ENCODE data around the gene ITPKC.
"Not testable (repeated sequence)": the region's sequence is repeated elsewhere in the genome, so short reads cannot be mapped to it uniquely, and the experiment has no call there.

Gene ITPKC

DNA sequence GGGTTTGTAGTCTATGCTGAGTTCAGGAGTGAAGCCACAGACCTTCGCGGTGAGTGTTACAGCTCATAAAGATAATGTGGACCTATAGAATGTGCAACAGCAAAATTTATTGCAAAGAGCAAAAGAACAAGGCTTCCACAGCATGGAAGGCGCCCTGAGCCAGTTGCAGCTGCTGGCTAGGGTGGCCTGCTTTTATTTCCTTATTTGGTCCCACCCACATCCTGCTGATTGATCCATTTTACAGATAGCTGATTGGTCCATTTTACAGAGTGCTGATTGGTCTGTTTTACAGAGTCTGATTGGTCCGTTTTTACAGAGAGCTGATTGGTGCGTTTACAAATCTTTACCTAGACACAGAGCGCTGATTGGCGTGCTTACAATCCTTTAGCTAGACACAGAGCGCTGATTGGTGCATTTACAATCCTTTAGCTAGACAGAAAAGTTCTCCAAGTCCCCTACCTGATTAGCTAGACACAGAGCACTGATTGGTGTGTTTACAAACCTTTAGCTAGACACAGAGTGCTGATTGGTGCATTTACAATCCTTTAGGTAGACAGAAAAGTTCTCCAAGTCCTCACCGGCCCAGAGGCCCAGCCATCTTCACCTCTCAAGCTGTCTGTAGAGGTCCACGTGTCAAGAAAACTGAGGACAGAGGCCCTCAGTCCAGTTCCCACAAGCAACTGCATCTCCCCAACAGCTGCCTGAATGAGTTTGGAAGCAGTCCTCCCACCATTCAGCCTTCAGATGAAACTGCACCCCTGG lies 54.4 kb downstream of the ITPKC start:
- not testable (repeated sequence) for DNase-seq

DNA sequence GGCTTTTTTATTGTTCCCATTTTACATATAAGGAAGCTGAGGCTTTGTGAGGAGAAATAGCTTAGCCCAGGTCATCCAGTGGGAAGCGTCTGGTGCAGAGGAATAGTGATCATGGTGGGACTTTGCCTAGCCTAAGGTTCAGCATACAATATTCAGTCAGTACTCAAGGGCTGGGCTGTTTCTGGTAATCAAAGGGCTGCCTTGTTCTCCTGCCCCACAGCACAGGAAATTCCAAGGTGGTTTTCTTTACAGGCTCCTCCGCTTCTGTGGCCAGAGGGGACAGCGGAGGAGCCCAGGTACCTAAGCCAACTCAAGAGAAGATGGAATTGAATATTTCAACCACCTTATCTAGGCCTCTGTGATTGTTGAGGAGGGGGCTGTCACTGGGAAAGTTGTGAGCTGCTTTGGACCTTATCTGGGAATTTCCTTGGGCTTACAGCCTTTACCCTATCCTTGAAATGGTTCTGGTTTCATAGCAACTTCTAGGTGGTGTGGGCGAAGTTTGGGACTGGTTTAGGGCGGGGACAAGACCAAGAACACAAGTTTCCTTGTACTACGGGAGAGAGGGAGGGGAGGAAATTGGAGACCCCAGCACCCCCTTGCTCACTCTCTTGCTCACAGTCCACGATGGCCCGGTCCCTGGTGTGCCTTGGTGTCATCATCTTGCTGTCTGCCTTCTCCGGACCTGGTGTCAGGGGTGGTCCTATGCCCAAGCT lies 58.2 kb downstream of the ITPKC start, which contains the start of gene MIA:
Gene MIA (plus strand): TSS at position 606 of the 716 bp plus-strand sequence. CDS start 22 bp downstream, at position 628.
- DNase-seq = no peak

DNA sequence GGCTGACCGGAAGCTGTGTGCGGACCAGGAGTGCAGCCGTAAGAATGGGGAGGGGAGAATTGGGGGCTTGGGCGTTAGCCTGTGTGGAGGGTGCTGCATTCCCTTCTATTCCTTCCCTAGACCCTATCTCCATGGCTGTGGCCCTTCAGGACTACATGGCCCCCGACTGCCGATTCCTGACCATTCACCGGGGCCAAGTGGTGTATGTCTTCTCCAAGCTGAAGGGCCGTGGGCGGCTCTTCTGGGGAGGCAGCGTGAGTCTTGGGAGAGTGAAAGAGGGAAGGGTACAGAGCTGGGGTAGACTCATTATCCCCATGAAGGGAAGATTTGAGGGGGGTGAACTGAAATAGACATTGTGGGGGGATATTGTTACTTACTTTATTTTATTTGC lies 58.7 kb downstream of the ITPKC start:
- DNase-seq = no peak

DNA sequence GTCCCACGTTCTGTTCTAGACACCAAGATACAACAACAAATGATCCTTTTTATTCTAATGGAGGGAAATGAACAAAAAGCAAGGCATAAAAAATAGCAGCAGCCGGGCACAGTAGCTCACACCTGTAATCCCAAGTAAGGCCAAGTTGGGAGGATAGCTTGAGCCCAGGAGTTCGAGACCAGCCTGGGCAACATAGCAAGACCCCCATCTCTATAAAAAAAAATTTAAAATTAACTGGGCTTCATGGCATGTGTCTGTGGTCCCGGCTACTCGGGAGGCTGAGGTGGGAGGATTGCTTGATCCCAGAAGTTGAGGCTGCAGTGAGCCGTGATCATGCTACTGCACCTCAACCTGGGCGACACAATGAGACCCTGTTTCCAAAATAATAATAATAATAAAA lies 59.5 kb downstream of the ITPKC start:
- DNase-seq = no peak

DNA sequence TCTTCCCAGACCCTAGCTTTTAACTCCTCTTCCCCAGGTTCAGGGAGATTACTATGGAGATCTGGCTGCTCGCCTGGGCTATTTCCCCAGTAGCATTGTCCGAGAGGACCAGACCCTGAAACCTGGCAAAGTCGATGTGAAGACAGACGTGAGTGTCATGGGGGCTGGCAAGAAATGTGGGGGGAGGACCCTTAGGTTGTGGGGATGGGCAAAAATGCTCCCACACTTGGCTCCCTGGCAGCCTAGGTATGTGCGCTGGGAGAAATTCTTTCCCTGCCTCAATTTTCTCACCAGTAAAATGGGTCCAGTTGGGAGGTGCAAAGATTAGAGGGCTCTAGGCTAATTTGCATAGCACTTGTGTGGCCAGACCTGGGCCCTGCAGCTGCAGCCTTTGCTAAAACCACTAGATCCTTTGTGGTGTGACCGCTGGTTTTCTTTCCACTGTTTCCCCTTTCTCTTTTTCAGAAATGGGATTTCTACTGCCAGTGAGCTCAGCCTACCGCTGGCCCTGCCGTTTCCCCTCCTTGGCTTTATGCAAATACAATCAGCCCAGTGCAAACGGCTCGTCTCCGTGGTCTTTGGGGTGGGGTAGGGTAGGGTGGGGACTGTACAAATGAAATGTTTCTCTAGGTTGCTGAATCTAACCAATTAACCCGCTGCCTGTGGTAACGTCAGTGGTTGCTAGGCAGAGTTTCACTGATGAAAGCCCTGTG lies 60.2 kb downstream of the ITPKC start:
- DNase-seq = peak in 11 of 14 donors; percentile 25 to 90 (median 76)

DNA sequence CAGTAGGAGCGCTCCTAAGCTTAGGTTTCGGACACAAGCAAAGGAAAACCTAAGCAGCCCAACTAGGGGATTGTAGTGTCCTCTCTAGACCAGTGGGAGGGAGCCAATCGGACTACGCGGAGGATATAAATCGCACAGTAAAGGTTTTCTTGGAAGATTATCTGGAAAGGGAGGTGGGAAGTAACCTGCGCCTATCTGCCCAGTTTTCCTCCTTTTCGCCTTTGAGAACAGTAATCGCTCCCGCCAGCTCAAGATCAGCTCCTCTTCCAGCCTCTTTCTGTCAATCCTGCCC lies 60.7 kb downstream of the ITPKC start:
- peak in 2 of 14 donors; percentile 88 to 95 for DNase-seq

DNA sequence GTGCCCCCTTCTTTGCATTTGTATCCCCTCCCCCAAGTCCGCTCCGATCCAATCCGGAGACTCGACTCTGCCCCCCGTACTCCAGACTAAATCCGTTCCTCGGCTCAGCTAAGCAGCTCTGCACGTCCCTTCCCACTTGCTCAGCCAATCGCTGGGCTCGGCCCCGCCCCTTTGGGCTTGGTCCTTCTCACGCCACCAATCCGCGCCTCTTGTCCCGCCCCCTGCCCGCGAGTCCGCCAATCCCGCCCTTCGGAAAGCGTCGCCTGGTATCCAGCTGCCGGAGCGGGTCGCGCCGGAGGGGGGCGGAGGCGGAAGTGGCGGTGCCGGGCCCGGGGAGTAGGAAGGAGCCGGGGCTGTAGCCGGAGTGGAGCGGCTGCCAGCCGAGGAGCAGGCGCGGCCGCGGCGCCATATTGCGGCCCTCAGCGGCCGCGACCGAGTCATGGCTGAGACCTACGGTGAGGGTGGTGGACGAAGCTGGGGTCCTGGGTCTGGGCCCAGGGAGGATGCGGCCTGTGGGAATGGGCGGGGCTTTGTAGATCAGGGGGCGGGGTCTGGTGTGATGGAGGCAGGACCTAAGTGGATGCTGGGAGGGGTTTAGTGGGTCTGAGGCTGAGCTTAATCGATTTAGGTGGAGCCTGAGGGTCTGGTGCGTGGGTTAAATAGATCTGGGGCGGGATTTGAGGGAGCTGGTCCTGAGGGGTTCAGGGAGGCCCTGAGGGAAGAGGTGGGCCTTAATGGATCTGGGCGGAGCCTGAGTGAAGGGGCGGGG lies 61.2 kb downstream of the ITPKC start, which contains the start of gene RAB4B:
Gene RAB4B (plus strand): TSS at position 311 of the 769 bp plus-strand sequence. CDS start 129 bp downstream, at position 440.
- peak; percentile 98 to 100 (median 99) for DNase-seq

DNA sequence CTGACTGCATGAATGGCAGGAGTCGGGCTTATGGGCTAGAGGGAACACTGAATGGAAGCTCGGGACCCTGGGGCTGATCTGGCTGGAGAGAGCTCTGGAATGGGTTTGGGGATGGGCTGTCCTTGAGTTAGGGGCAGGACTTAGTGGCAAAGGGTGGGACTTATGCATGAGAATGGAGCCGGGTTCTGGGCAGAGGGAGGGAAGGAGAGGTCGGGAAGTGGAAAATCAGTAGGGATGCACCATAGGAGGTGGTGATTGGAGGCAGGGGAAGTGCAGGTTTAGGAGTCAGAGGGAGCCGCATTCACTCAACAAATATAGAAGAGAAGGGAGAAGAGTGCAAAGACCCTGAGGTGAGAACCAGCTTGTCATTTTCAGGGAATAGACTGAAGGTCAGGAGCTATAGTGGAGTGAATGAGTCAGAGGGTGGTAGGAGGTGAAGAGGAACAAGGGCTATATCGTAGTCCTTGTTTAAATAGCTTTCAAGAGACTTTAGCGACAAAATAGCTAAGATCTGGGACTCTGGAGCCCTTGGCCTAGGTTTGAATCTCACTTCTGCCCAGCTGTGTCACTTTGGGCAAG lies 61.9 kb downstream of the ITPKC start:
- no peak for DNase-seq

DNA sequence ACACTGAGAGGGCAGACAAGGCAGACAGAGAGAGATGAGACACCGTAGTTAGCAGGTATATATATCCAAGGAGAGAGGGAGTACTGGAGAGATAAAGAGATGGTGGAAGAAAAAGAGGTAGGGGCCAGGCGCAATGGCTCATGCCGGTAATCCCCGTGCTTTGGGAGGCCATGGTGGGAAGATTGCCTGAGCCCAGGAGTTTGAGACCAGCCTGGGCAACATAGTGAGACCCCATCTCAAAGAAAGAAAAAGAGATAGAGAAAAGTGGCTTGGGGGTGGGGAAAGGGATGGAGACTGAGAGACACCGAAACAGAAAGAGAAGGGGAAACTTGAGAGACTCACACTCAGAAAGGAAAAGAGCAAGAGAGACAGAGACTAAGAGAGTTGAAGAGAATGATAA lies 63.7 kb downstream of the ITPKC start:
- DNase-seq = no peak

DNA sequence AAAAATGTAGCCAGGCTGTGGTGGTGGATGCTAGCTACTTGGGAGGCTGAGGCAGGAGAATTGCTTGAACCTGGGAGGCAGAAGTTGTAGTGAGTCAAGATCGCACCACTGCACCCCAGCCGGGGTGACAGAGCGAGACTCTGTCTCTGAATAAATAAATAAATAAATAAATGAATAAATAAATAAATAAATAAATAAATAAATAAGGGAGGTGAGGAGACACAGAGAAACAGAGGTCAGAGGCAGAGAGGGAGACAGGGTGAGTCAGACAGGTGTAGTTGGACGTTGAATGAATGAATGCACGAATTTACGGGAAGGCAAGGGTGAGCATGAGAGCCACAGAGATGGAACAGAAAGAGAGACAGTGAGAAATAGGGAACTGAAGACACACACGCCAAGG lies 64.2 kb downstream of the ITPKC start:
- DNase-seq = no peak

DNA sequence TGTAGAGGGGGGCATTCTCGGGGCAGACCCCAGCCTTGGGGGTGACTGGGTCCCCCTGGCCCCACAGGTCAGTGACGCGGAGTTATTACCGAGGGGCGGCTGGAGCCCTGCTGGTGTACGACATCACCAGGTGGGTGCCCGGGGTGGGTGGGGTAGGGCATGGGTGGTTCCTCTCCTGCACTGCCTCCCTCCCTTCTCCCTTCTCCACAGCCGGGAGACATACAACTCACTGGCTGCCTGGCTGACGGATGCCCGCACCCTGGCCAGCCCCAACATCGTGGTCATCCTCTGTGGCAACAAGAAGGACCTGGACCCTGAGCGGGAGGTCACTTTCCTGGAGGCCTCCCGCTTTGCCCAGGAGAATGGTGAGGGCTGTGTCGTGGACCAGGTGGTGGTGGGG lies 66.8 kb downstream of the ITPKC start:
- DNase-seq = no peak

DNA sequence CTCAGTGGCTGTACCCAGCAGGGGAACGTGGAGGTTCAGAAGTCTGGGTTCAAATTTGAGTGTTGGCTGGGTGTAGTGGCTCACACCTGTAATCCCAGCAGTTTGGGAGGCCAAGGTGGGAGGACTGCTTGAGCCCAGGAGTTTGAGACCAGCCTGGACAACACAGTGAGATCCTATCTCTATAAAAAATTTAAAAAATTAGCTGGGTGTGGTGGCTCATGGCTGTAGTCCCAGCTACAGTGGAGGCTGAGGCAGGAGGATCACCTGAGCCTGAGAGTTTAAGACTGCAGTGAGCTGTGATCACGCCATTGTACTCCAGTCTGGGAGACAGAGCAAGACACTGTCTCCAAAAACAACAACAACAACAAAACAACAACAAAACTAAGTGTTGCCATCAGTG lies 67.2 kb downstream of the ITPKC start:
- not testable (repeated sequence) for DNase-seq

DNA sequence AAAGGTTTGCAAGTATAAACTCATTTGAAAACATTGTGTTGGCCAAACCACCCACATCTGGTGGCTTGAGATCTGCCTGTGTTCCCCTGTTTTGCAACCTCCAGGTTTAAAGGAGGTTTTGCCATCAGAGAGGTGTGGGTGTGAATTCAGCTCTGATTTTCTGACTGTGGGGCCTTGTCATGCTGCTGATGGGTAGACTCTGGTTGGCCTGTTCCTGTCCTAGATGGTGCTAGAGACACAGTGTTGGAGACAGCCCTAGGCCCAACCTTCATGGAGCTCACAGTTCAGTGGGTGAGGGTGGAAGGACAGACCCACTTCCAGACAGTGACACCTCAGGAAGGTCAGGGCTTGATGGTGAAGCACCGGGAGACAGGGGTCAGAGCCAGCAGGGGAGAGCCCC lies 68.6 kb downstream of the ITPKC start:
- DNase-seq = no peak

DNA sequence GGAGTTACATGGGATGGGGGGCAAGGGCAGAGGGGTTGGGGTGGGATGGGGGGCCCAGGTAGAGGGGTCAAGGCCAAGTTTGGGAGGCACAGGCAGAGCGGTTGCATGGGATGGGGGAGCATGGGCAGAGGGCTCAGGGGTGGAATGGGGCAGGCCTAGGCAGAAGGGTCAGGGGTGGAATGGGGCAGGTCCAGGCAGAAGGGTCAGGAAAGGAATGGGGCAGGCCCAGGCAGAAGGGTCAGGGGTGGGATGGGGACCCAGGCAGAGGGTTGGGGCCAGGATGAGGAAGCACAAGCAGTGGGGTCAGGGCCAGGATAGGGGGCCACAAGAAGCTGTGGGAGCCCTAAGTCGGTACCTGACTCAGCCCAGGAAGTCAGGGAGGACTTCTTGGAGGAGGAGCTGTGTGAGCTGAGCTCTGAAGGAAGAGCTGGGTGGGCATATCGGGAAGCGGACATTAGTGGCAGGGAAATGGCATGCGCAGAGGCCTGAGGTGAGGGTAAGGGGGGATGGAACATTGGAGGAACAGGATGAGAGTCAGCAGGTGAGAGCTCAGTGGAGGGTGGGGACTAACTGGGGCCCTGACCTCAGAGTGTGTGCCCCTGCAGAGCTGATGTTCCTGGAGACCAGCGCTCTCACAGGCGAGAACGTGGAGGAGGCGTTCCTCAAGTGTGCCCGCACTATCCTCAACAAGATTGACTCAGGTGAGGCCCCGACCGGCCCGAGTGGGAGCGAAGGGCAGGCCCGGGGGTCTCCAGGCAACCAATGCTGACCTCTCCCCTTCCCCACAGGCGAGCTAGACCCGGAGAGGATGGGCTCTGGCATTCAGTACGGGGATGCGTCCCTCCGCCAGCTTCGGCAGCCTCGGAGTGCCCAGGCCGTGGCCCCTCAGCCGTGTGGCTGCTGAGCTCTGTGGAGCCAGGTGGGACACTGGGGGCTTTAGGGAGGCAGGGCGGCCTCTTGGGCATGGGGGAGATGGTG lies 69.4 kb downstream of the ITPKC start:
- DNase-seq = no peak
